ENCODE results near the gene KRTAP5-6.

Gene KRTAP5-6

DNA sequence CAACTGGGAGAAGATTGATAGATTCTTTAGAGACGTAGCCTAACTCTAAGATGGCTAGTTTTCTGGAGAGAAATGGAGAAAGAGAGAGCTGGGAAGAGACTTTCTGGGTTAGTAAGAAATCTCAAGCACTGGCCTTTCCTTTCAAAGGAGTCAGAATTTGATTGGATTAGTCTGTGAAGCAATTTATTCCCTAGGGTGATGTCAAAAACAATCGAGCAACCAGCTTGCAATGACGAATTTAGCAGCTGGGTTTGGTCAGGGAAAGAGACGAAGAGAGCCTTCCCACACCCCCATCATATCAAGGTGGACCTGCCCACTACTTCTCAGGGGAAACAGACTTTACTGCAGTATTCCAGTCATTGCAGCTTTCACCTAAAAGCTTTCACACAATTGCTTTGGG, 10.8 kb downstream of the KRTAP5-6 start:
- peaks cover 50% of the 10 kb centered on the region for H3K27me3 ChIP-seq

DNA sequence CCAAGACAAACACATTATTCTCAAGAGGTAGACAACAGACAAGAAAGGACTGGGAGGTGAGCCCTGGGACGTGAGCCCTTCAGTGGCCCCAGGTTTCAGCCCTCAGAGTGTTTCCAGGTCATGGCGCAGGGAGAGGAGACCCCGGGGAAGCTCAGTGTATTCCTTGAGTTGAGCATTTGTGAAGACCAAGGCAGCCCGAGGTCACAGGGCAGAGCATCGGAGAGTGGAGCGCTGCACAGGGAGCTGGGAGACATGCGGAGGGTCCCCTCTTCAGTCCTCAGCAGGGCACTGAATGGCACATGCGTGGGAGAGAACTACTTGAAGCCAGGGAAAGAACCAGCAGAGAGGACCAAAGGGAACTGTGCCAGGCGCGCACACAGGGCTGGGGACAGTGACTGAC, 11.7 kb downstream of the KRTAP5-6 start:
- no peaks in the 10 kb centered on the region for H3K9me3 ChIP-seq
- H3K4me1 ChIP-seq (ENCODE audit: control insufficient read depth in 1 of 2, insufficient read depth in 1 of 2, low read depth in 1 of 2, low read length in 1 of 2): no peaks in the 10 kb centered on the region
- no peak overlapping the region for H3K4me3 ChIP-seq (ENCODE audit: low read depth in 1 of 2, low read length in 1 of 2)
- TF ChIP-seq, protein P1, sequence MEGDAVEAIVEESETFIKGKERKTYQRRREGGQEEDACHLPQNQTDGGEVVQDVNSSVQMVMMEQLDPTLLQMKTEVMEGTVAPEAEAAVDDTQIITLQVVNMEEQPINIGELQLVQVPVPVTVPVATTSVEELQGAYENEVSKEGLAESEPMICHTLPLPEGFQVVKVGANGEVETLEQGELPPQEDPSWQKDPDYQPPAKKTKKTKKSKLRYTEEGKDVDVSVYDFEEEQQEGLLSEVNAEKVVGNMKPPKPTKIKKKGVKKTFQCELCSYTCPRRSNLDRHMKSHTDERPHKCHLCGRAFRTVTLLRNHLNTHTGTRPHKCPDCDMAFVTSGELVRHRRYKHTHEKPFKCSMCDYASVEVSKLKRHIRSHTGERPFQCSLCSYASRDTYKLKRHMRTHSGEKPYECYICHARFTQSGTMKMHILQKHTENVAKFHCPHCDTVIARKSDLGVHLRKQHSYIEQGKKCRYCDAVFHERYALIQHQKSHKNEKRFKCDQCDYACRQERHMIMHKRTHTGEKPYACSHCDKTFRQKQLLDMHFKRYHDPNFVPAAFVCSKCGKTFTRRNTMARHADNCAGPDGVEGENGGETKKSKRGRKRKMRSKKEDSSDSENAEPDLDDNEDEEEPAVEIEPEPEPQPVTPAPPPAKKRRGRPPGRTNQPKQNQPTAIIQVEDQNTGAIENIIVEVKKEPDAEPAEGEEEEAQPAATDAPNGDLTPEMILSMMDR (IDR thresholded peaks at IDR 0.05): no peak
- H3K27ac ChIP-seq: no peak overlapping the region
- no peaks in the 10 kb centered on the region for H3K36me3 ChIP-seq
- peaks cover 44% of the 10 kb centered on the region for H3K27me3 ChIP-seq

More for the DNA sequence above, 10.8 kb downstream of the KRTAP5-6 start:
- H3K36me3 ChIP-seq: no peaks in the 10 kb centered on the region
- TF ChIP-seq, protein P1 (IDR thresholded peaks at IDR 0.05): no peak
- H3K4me3 ChIP-seq (ENCODE audit: low read depth in 1 of 2, low read length in 1 of 2): no peak overlapping the region
- no peaks in the 10 kb centered on the region for H3K9me3 ChIP-seq
- no peaks in the 10 kb centered on the region for H3K4me1 ChIP-seq (ENCODE audit: control insufficient read depth in 1 of 2, insufficient read depth in 1 of 2, low read depth in 1 of 2, low read length in 1 of 2)
- H3K27ac ChIP-seq: no peak overlapping the region

DNA sequence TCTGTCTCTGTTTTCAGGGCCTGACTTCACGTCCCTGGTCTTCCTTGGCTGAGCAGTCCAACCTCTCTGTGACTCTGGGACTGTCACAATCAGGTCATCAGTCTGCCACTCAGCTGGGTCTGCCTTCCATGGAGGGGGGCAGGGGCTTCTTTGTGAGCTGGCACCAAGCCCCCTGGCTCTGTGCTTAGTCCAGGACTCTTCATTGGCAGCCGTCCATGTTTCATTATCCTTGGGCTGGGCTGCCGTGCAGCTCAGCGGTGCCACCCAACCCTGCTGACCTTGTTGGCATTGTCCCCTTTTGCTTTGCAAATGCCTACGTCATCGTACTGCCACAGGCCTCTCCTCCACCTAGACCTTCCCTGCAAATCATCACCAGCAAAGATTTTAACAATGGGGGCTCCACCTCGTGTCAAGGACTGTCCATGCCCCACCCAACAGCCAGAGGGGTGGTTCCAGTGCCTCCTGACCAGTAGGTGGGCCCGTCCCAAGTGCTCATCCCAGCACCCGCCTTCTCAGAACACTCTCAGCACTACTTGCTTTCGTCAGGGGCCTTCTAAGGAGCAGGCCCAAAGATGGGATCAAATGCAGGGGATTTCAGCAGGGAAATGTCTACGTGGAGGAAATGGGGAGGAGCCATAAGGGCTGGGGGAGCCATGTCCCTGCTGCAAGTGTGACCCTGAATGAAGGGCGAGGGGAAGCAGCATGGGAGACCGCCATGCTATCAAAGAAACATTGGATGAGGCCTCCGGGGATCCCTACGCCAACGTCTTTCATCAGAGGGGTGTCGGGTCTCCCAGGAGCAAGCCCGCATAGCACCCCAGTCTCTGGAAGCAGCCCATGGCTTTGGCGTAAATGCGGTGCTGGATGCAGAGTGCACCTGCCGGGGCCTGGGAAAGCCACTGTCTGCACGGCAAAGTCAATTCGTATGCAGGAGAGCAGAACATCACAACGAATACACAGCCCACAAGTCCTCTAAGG, 18.2 kb downstream of the KRTAP5-6 start:
- peaks cover 13% of the 10 kb centered on the region for H3K27me3 ChIP-seq
- TF ChIP-seq, protein P1 (IDR thresholded peaks at IDR 0.05): no peak
- H3K4me1 ChIP-seq (ENCODE audit: control insufficient read depth in 1 of 2, insufficient read depth in 1 of 2, low read depth in 1 of 2, low read length in 1 of 2): no peaks in the 10 kb centered on the region
- no peaks in the 10 kb centered on the region for H3K36me3 ChIP-seq
- H3K4me3 ChIP-seq (ENCODE audit: low read depth in 1 of 2, low read length in 1 of 2): no peak overlapping the region
- H3K27ac ChIP-seq: no peak overlapping the region
- no peaks in the 10 kb centered on the region for H3K9me3 ChIP-seq

DNA sequence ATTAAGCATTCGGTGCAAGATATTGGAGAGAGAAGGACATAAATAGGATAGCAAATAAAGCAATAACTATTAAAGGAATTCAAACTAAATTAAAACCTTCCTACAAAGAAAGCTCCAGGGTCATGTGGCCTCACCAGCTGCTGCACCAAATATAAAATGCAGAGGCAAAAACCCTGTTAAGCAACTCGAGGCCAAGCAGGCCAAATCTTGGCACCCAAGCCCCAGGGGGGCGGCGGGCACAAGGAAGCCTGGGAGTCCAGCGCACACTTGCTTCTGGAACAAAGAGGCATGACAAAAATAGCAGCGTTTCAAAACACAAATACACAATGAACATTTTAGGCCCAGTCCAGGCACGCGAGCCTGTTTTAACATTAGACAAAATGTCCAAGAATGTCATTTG, 20.8 kb downstream of the KRTAP5-6 start:
- Histone ChIP-seq H3K9me3 (no peaks in the 10 kb centered on the region), H3K36me3 (no peaks in the 10 kb centered on the region), H3K27ac (no peak overlapping the region), H3K4me3 (ENCODE audit: low read depth in 1 of 2, low read length in 1 of 2) (no peak overlapping the region), H3K27me3 (no peaks in the 10 kb centered on the region), H3K4me1 (ENCODE audit: control insufficient read depth in 1 of 2, insufficient read depth in 1 of 2, low read depth in 1 of 2, low read length in 1 of 2) (no peaks in the 10 kb centered on the region)
- TF ChIP-seq, protein P1 (IDR thresholded peaks at IDR 0.05): no peak

DNA sequence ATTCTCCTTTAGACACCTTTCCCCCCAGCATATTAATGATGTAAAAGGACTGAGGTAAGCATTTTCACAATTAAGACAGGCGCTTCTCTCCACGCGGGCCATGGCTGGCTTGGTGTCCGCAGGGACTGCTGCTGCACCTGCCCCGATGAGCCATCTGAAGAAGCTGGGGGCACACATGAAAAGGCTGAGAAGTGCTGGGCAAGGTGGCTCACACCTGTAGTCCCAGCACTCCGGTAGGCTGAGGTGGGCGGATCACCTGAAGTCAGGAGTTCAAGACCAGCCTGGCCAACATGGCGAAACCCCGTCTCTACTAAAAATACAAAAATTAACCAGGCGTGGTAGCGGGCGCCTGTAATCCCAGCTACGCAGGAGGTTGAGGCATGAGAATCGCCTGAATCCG, 21.3 kb downstream of the KRTAP5-6 start:
- Histone ChIP-seq H3K4me1 (ENCODE audit: control insufficient read depth in 1 of 2, insufficient read depth in 1 of 2, low read depth in 1 of 2, low read length in 1 of 2) (no peaks in the 10 kb centered on the region), H3K9me3 (no peaks in the 10 kb centered on the region), H3K36me3 (no peaks in the 10 kb centered on the region), H3K27ac (no peak overlapping the region), H3K4me3 (ENCODE audit: low read depth in 1 of 2, low read length in 1 of 2) (no peak overlapping the region), H3K27me3 (no peaks in the 10 kb centered on the region)
- TF ChIP-seq, protein P1 (IDR thresholded peaks at IDR 0.05): no peak

All from neutrophil (primary cell).